ENCODE data around the gene SULT1C2.

SULT1C2 gene

GRCh38 chr2:108271691-108272253 lies 16.9 kb upstream of the SULT1C2 start:
- Histone ChIP-seq H3K79me2 (ENCODE audit: insufficient read depth, low read length) (no peaks in the 10 kb centered on the region), H3K9ac (ENCODE audit: low read length) (no peak overlapping the region), H3K27me3 (ENCODE audit: insufficient read depth, low read length) (no peaks in the 10 kb centered on the region; the same call in 1 of the 2 replicates), H3K4me2 (ENCODE audit: low read length) (peak overlapping the region; percentile 33; the same call in 1 of the 2 replicates), H3K9me3 (ENCODE audit: low read length) (no peaks in the 10 kb centered on the region), H3K4me3 (ENCODE audit: low read depth, low read length, poor library complexity, severe bottlenecking) (no peak overlapping the region), H3K9me2 (ENCODE audit: low read depth, low read length) (no peaks in the 10 kb centered on the region), H3K4me1 (ENCODE audit: insufficient read depth, low read length, severe bottlenecking) (no peaks in the 10 kb centered on the region), H3F3A (ENCODE audit: insufficient read depth, low read length) (no peaks in the 10 kb centered on the region), H3K36me3 (ENCODE audit: insufficient read depth, low read length) (no peaks in the 10 kb centered on the region), H2AFZ (ENCODE audit: low read length) (no peak overlapping the region), H4K20me1 (ENCODE audit: insufficient read depth, low read length) (no peaks in the 10 kb centered on the region), H3K27ac (ENCODE audit: low read depth, low read length, poor library complexity, severe bottlenecking) (no peak overlapping the region)
- no peak for TF ChIP-seq EZH2 (IDR thresholded peaks at IDR 0.05; ENCODE audit: borderline replicate concordance, low read length)
- TF ChIP-seq CTCF (IDR thresholded peaks at IDR 0.05; ENCODE audit: low read length) = no peak

GRCh38 chr2:108278631-108279030 lies 10.1 kb upstream of the SULT1C2 start:
- H3K27ac ChIP-seq (ENCODE audit: low read depth, low read length, poor library complexity, severe bottlenecking) = no peak overlapping the region
- H3K79me2 ChIP-seq (ENCODE audit: insufficient read depth, low read length) = no peaks in the 10 kb centered on the region
- TF ChIP-seq CTCF (IDR thresholded peaks at IDR 0.05; ENCODE audit: low read length) (no peak), EZH2 (IDR thresholded peaks at IDR 0.05; ENCODE audit: borderline replicate concordance, low read length) (no peak)
- H3K9me3 ChIP-seq (ENCODE audit: low read length) = no peaks in the 10 kb centered on the region
- H3K4me1 ChIP-seq (ENCODE audit: insufficient read depth, low read length, severe bottlenecking) = no peaks in the 10 kb centered on the region
- H3K27me3 ChIP-seq (ENCODE audit: insufficient read depth, low read length) = no peaks in the 10 kb centered on the region
- no peaks in the 10 kb centered on the region for H3F3A ChIP-seq (ENCODE audit: insufficient read depth, low read length)
- H3K4me2 ChIP-seq (ENCODE audit: low read length) = no peak overlapping the region
- no peak overlapping the region for H3K4me3 ChIP-seq (ENCODE audit: low read depth, low read length, poor library complexity, severe bottlenecking)
- H3K9me2 ChIP-seq (ENCODE audit: low read depth, low read length) = no peaks in the 10 kb centered on the region
- H4K20me1 ChIP-seq (ENCODE audit: insufficient read depth, low read length) = no peaks in the 10 kb centered on the region
- H3K36me3 ChIP-seq (ENCODE audit: insufficient read depth, low read length) = no peaks in the 10 kb centered on the region
- no peak overlapping the region for H2AFZ ChIP-seq (ENCODE audit: low read length)
- no peak overlapping the region for H3K9ac ChIP-seq (ENCODE audit: low read length)

GRCh38 chr2:108279468-108279867 lies 9.2 kb upstream of the SULT1C2 start:
- Histone ChIP-seq H3K79me2 (ENCODE audit: insufficient read depth, low read length) (no peaks in the 10 kb centered on the region), H3K9me3 (ENCODE audit: low read length) (no peaks in the 10 kb centered on the region), H3K4me1 (ENCODE audit: insufficient read depth, low read length, severe bottlenecking) (no peaks in the 10 kb centered on the region), H3F3A (ENCODE audit: insufficient read depth, low read length) (no peaks in the 10 kb centered on the region), H3K27ac (ENCODE audit: low read depth, low read length, poor library complexity, severe bottlenecking) (no peak overlapping the region), H4K20me1 (ENCODE audit: insufficient read depth, low read length) (no peaks in the 10 kb centered on the region), H3K9me2 (ENCODE audit: low read depth, low read length) (no peaks in the 10 kb centered on the region), H3K4me3 (ENCODE audit: low read depth, low read length, poor library complexity, severe bottlenecking) (no peak overlapping the region), H3K36me3 (ENCODE audit: insufficient read depth, low read length) (no peaks in the 10 kb centered on the region), H3K4me2 (ENCODE audit: low read length) (no peak overlapping the region), H3K9ac (ENCODE audit: low read length) (no peak overlapping the region), H3K27me3 (ENCODE audit: insufficient read depth, low read length) (no peaks in the 10 kb centered on the region), H2AFZ (ENCODE audit: low read length) (no peak overlapping the region)
- no peak for TF ChIP-seq EZH2 (IDR thresholded peaks at IDR 0.05; ENCODE audit: borderline replicate concordance, low read length)
- TF ChIP-seq CTCF (IDR thresholded peaks at IDR 0.05; ENCODE audit: low read length) = no peak

All from OCI-LY1 (cell line).